ENCODE results near the gene S100A8.

DNA sequence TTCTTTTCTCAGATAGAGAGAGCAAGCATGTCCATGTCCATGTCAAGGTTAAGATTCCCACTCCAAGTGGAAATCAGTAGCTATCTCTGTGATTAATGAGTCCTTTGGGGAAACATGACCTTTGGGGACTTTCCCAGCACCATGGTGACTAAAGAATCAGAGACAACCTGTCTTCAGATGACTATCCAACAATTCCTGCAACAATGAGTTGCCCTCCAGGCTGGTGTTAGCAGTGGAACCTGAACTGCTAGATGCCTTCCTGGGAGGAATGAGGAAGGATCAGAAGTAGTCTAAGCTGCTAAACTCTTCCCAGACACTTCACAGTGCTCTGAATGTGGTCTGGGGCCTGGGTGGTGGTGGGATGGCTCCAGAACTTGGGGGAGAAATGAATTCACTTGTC is 26.7 kb downstream of the S100A8 start:
- no peak for TF ChIP-seq POLR2A (IDR thresholded peaks at IDR 0.05; ENCODE audit: extremely low read depth, insufficient read length)
- TF ChIP-seq, protein P1, sequence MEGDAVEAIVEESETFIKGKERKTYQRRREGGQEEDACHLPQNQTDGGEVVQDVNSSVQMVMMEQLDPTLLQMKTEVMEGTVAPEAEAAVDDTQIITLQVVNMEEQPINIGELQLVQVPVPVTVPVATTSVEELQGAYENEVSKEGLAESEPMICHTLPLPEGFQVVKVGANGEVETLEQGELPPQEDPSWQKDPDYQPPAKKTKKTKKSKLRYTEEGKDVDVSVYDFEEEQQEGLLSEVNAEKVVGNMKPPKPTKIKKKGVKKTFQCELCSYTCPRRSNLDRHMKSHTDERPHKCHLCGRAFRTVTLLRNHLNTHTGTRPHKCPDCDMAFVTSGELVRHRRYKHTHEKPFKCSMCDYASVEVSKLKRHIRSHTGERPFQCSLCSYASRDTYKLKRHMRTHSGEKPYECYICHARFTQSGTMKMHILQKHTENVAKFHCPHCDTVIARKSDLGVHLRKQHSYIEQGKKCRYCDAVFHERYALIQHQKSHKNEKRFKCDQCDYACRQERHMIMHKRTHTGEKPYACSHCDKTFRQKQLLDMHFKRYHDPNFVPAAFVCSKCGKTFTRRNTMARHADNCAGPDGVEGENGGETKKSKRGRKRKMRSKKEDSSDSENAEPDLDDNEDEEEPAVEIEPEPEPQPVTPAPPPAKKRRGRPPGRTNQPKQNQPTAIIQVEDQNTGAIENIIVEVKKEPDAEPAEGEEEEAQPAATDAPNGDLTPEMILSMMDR (IDR thresholded peaks at IDR 0.05; ENCODE audit: low read depth, low read length): no peak

Measured in NB4 (cell line).